ENCODE data around the gene ARFRP1.

GRCh38 chr20:63655249-63655648 lies 52.5 kb downstream of the ARFRP1 start:
- TF ChIP-seq ZNF274 (IDR thresholded peaks at IDR 0.05; ENCODE audit: low read depth, low read length), result no peak
- TF ChIP-seq YY1 (IDR thresholded peaks at IDR 0.05; ENCODE audit: insufficient read depth, insufficient read length), result no peak
